GM23248 (cell line): ENCODE measurements around the gene KDM5A. TPM values are rescaled to one million over a fixed set of nuclear protein-coding genes. Genes with fewer than 3 reads are reported as not detected.

Source experiments
- DNase-seq: peaks from one replicate; pipeline ENCODE4 v3.0.0-alpha.2; 2015
- H2AFZ ChIP-seq: fragments of 200-600 bp; sonication (generic); 2 replicates; pipeline ENCODE4 v1.6.1; 2016; ENCODE audit warnings: antibody characterized with exemption
- H3F3A ChIP-seq: fragments of 200-600 bp; sonication (generic); 2 replicates; pipeline ENCODE4 v1.6.1; 2016; ENCODE audit warnings: mild to moderate bottlenecking, antibody characterized with exemption, mixed run types; ENCODE audit not compliant: insufficient read depth
- H3K27ac ChIP-seq: fragments of 200-600 bp; sonication (generic); 2 replicates; pipeline ENCODE4 v1.5.1; 2016; ENCODE audit warnings: mild to moderate bottlenecking
- H3K27me3 ChIP-seq: fragments of 200-600 bp; sonication (generic); replicated peaks from 2 replicates; pipeline ENCODE4 v1.6.1; 2016; ENCODE audit warnings: mild to moderate bottlenecking; ENCODE audit not compliant: insufficient read depth
- H3K36me3 ChIP-seq: fragments of 200-600 bp; sonication (generic); 2 replicates; pipeline ENCODE4 v1.6.1; 2016; ENCODE audit warnings: low read depth, mild to moderate bottlenecking
- H3K4me1 ChIP-seq: fragments of 200-600 bp; sonication (generic); 2 replicates; pipeline ENCODE4 v1.6.1; 2016; ENCODE audit warnings: mild to moderate bottlenecking; ENCODE audit not compliant: insufficient read depth
- H3K4me2 ChIP-seq: fragments of 200-600 bp; sonication (generic); one replicate; pipeline ENCODE4 v1.6.1; 2016; ENCODE audit warnings: mild to moderate bottlenecking; ENCODE audit not compliant: unreplicated experiment
- H3K4me3 ChIP-seq: fragments of 200-600 bp; sonication (generic); 2 replicates; pipeline ENCODE4 v1.5.1; 2016; ENCODE audit warnings: mild to moderate bottlenecking
- H3K79me2 ChIP-seq: fragments of 200-600 bp; sonication (generic); 2 replicates; pipeline ENCODE4 v1.6.1; 2016; ENCODE audit warnings: mild to moderate bottlenecking; ENCODE audit not compliant: insufficient read depth
- H3K9ac ChIP-seq: fragments of 200-600 bp; sonication (generic); 2 replicates; pipeline ENCODE4 v1.6.1; 2016; ENCODE audit warnings: mild to moderate bottlenecking
- H3K9me2 ChIP-seq: fragments of 200-600 bp; sonication (generic); 2 replicates; pipeline ENCODE4 v1.6.1; 2016; ENCODE audit warnings: mixed run types, mild to moderate bottlenecking, moderate library complexity; ENCODE audit not compliant: insufficient read depth
- H3K9me3 ChIP-seq: fragments of 200-600 bp; sonication (generic); one replicate; pipeline ENCODE4 v1.6.1; 2017; ENCODE audit warnings: low read depth
- H4K20me1 ChIP-seq: fragments of 200-600 bp; sonication (generic); 2 replicates; pipeline ENCODE4 v1.6.0; 2016; ENCODE audit not compliant: insufficient read depth
- EZH2 ChIP-seq: fragments of 200-600 bp; sonication (generic); IDR thresholded peaks from 2 replicates; pipeline ENCODE4 v1.6.1; 2018; ENCODE audit warnings: antibody characterized with exemption, mild to moderate bottlenecking; ENCODE audit not compliant: insufficient read depth, poor library complexity, severe bottlenecking
- EZH2phosphoT487 ChIP-seq: fragments of 200-600 bp; sonication (generic); IDR thresholded peaks from 2 replicates; pipeline ENCODE4 v1.6.1; 2018; ENCODE audit warnings: antibody characterized with exemption, moderate library complexity, mild to moderate bottlenecking, low read depth; ENCODE audit not compliant: insufficient read depth
- WGBS, 2 experiments: methylation state at CpG; one replicate each; pipeline ENCODE4 v1.1.6; 2015 to 2017; ENCODE audit warnings: low lambda C conversion rate in 2 of 2, low coverage in 1 of 2; ENCODE audit errors: missing lambda C conversion rate in 2 of 2; 5-methylcytosine and 5-hydroxymethylcytosine counted together
- in situ Hi-C: fragments of 300-500 bp; cut with MboI; formaldehyde crosslinking; loops from 2 replicates; pipeline ENCODE4 v1.15.0; 2020
- polyA plus RNA-seq: library from polyadenylated mRNA; unstranded; fragments of >200 nt; fragmentation: Nextera tagmentation; extraction: Ambion mirVana; gene quantifications from 2 replicates; pipeline ENCODE4 v1.2.1, GENCODE V29; 2016
- total RNA-seq: library from RNA; depleted of rRNA; stranded (reverse); fragments of >200 nt; shearing (Covaris generic); gene quantifications from 2 replicates; pipeline ENCODE4 v1.2.3, GENCODE V29; 2014

Gene KDM5A
- total and polyA plus RNA-seq, 2 experiments from 2014 or later = 25.1 to 31.4 TPM

DNA sequence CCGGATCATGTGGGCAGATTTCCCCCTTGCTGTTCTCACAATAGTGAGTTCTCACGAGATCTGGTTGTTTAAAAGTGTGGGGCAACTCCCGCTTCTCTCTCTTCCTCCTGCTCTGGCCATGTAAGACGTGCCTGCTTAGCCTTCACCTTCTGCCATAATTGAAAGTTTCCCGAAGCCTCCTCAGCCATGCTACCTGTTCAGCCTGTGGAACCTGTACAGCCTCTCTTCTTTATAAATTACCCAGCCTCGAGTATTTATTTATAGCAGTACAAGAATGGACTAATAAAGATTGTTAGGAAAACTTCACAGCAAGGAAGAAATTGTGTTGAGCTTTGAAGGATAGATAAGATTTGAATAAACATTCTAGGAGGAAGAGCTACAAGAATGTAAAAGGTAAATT, 52.1 kb downstream of the KDM5A start:
- no peak overlapping the region for H3K27ac ChIP-seq
- DNase-seq = no peak
- H3K9me2 ChIP-seq = peaks cover 4% of the 10 kb centered on the region; the same call in 1 of the 2 replicates
- no peaks in the 10 kb centered on the region for H3F3A ChIP-seq
- 89 to 95% methylated on average over 6 of the region's 6 CpGs for WGBS, 2 experiments
- in situ Hi-C loops = no loop called here
- H3K27me3 ChIP-seq = no peaks in the 10 kb centered on the region
- no peak overlapping the region for H2AFZ ChIP-seq
- no peak overlapping the region for H3K4me3 ChIP-seq
- no peaks in the 10 kb centered on the region for H3K9me3 ChIP-seq
- H3K36me3 ChIP-seq = peaks cover 37% of the 10 kb centered on the region
- no peaks in the 10 kb centered on the region; the same call in 1 of the 2 replicates for H4K20me1 ChIP-seq
- H3K79me2 ChIP-seq = peaks cover 65% of the 10 kb centered on the region
- no peak overlapping the region for H3K9ac ChIP-seq
- TF ChIP-seq EZH2phosphoT487 = no peak
- no peak for TF ChIP-seq EZH2
- H3K4me2 ChIP-seq = no peak overlapping the region
- H3K4me1 ChIP-seq = peaks cover 7% of the 10 kb centered on the region; the same call in 1 of the 2 replicates

DNA sequence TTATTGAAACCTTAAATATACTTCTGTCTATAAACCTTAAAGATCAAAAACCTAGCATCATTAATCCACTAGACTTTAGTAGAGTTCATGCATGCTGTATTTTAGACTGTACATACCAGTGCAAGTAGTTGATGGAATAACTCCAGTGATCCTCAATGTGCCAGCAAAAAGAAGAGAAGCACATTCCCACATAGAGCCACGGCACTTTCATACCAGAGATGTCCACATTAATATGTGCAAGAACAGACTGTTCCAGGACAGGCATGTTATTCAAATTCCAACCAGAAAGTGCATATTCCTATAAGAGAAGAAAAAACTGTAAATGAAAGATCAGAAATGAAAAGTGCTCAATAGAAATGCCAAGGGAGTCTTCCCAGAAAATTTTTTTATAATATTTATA, 55.0 kb downstream of the KDM5A start:
- Histone ChIP-seq H3K4me2 (no peak overlapping the region), H3K9me3 (no peaks in the 10 kb centered on the region), H3K4me1 (peaks cover 7% of the 10 kb centered on the region; the same call in 1 of the 2 replicates), H4K20me1 (no peaks in the 10 kb centered on the region), H3K27me3 (no peaks in the 10 kb centered on the region), H3K9me2 (no peaks in the 10 kb centered on the region), H2AFZ (no peak overlapping the region), H3K27ac (no peak overlapping the region), H3F3A (no peaks in the 10 kb centered on the region), H3K4me3 (no peak overlapping the region), H3K9ac (no peak overlapping the region), H3K79me2 (peaks cover 39% of the 10 kb centered on the region), H3K36me3 (peaks cover 47% of the 10 kb centered on the region)
- in situ Hi-C loops = no loop called here
- 62 to 84% methylated on average over 1 of the region's 1 CpG for WGBS, 2 experiments
- DNase-seq = no peak
- TF ChIP-seq EZH2 = no peak
- no peak for TF ChIP-seq EZH2phosphoT487

DNA sequence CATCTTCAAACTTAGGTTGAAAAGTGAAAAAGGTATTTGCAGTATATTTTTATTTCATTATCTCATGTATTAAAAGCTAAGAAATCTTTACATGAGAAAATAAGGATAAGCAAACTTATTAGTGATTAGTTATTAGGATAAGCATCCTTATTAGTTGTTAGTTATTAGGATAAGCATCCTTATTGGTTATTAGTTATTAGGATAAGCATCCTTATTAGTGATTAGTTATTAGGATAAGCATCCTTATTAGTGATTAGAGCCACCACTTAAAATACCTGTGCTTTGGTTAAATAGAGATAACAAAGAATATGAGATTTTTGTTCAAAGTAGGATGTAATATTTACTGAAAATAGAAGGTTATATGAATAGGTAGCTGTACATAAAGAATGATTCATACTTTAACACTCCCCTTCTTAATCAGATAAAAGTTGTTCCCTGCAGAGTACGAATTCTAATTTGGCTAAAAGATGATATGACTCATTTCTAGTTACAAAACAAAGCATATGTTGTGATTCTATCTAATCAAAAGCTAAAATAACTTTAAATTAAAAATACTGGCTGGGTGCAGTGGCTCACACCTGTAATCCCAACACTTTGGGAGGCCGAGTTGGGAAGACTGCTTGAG, 56.4 kb downstream of the KDM5A start:
- Histone ChIP-seq H3K9me3 (no peaks in the 10 kb centered on the region), H3K36me3 (peaks cover 59% of the 10 kb centered on the region), H3K9ac (no peak overlapping the region), H3K27ac (no peak overlapping the region), H4K20me1 (no peaks in the 10 kb centered on the region), H3K79me2 (peaks cover 28% of the 10 kb centered on the region), H3K27me3 (no peaks in the 10 kb centered on the region), H3K4me1 (peaks cover 7% of the 10 kb centered on the region; the same call in 1 of the 2 replicates), H3K4me3 (no peak overlapping the region), H3K4me2 (no peak overlapping the region), H3F3A (no peaks in the 10 kb centered on the region), H3K9me2 (no peaks in the 10 kb centered on the region), H2AFZ (no peak overlapping the region)
- peak; percentile 39 for DNase-seq
- 58 to 63% methylated on average over 2 of the region's 2 CpGs for WGBS, 2 experiments
- TF ChIP-seq EZH2 (no peak), EZH2phosphoT487 (no peak)
- in situ Hi-C loops = no loop called here

DNA sequence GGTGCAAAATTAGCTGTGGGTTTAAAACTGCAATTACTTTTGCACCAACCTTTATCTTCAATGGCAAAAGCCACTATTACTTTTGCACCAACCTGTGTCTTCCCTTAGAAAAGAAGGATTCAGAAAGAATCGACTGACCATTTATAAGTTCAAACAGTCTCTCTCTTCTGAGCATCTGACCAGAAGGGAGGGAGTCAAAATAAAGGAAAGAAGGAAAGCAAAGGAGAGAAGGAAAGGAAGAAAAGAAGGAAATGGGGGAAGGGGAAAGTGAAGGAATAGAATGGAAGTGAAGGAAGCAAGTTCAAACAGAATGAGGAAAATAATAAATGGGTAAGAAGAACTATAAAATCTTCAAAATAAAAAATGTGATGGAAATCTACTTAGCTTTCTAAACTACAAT, 57.8 kb downstream of the KDM5A start:
- Histone ChIP-seq H3K27ac (no peak overlapping the region), H3K4me2 (no peak overlapping the region), H3K4me3 (no peak overlapping the region), H2AFZ (no peak overlapping the region), H3K79me2 (peaks cover 14% of the 10 kb centered on the region), H3K4me1 (peaks cover 7% of the 10 kb centered on the region; the same call in 1 of the 2 replicates), H3F3A (no peaks in the 10 kb centered on the region), H3K27me3 (no peaks in the 10 kb centered on the region), H3K9ac (no peak overlapping the region), H3K9me2 (no peaks in the 10 kb centered on the region), H4K20me1 (no peaks in the 10 kb centered on the region), H3K36me3 (peaks cover 57% of the 10 kb centered on the region), H3K9me3 (no peaks in the 10 kb centered on the region)
- 95 to 100% methylated on average over 1 of the region's 1 CpG for WGBS, 2 experiments
- TF ChIP-seq EZH2 (no peak), EZH2phosphoT487 (no peak)
- no peak for DNase-seq
- in situ Hi-C loops = no loop called here

DNA sequence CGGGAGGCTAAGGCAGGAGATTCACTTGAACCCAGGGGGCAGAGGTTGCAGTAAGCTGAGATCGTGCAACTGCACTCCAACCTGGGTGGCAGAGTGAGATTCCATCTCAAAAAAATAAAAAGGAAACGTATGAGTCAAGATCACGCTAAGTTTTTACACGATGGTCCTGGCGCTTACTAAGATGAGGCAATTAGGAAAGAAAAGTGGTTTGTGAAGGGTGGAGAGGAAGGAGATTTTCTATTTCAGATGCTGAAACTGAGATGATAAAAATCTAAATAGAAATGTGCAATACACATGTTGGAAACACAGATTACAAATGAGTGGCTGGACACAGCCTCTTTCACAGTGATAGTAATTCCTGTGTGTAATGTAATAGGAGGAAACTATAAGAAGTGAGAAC, 63.2 kb downstream of the KDM5A start:
- Histone ChIP-seq H3K79me2 (peaks cover 32% of the 10 kb centered on the region), H3K4me1 (no peaks in the 10 kb centered on the region), H3K9ac (no peak overlapping the region), H3K4me3 (no peak overlapping the region), H4K20me1 (no peaks in the 10 kb centered on the region), H3F3A (no peaks in the 10 kb centered on the region), H3K36me3 (peaks cover 48% of the 10 kb centered on the region), H3K9me3 (no peaks in the 10 kb centered on the region), H3K9me2 (no peaks in the 10 kb centered on the region), H3K27ac (no peak overlapping the region), H3K4me2 (no peak overlapping the region), H2AFZ (no peak overlapping the region), H3K27me3 (no peaks in the 10 kb centered on the region)
- TF ChIP-seq EZH2phosphoT487 (no peak), EZH2 (no peak)
- in situ Hi-C loops = no loop called here
- DNase-seq = no peak
- 71% methylated on average over 6 of the region's 6 CpGs for WGBS, 2 experiments
